Thyroid gland (tissue), 4 donors: ENCODE measurements around the gene DOK6.

ENCODE experiments used
- CTCF ChIP-seq, 6 experiments: fragments of 200-600 bp in 3 of 6; fragments of 450-650 bp in 3 of 6; sonication (generic) in 3 of 6; IDR thresholded peaks; one replicate each; pipeline ENCODE4 v1.5.1; 2016 to 2019; ENCODE audit warnings: antibody characterized with exemption in 6 of 6, mild to moderate bottlenecking in 2 of 6, inconsistent platforms in 1 of 6, moderate library complexity in 1 of 6
- POLR2A ChIP-seq, 2 donors: fragments of 450-650 bp; IDR thresholded peaks; one replicate each; pipeline ENCODE4 v1.6.1; 2017; ENCODE audit warnings: antibody characterized with exemption in 2 of 2, mild to moderate bottlenecking in 2 of 2, moderate library complexity in 1 of 2

GRCh38 chr18:69655816-69656215 is 255.1 kb downstream of the DOK6 start:
- TF ChIP-seq CTCF (IDR thresholded peaks at IDR 0.05) (no peak), POLR2A (IDR thresholded peaks at IDR 0.05) (no peak)
